ENCODE results near the gene EEPD1.

DNA sequence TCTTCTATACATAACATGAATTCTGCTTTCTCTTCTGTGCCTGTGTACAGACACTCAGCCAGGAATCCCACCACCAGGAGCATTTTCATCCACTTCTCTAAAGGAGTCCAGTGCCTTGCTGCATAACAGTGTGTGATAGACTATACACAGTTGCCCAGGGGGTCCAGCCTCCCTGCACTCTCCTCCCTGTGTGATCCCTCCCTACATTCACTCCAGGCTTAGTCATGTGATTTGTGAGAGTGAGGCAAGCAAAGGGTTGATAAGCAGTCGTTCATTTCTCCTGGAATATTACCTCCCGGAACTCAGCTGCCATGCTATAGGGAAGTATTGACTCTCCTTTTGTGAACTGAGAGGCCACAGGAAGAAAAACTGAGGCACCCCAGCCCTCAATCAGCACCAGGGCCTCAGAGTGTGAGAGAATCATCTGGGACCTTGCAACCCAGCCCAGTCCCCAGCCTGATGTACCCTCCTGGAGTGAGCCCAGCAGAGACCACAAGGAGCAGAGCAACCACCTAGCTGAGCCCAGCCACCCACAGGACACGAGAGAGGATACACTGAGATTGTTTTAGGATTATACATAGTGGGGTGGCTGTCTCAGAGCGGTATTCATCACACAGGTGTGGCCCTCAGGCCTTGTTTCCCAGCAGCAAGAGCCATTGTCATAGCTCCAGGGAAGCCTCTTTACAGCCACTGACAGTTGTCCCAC, 45.0 kb upstream of the EEPD1 start:
- TF ChIP-seq, protein P1, sequence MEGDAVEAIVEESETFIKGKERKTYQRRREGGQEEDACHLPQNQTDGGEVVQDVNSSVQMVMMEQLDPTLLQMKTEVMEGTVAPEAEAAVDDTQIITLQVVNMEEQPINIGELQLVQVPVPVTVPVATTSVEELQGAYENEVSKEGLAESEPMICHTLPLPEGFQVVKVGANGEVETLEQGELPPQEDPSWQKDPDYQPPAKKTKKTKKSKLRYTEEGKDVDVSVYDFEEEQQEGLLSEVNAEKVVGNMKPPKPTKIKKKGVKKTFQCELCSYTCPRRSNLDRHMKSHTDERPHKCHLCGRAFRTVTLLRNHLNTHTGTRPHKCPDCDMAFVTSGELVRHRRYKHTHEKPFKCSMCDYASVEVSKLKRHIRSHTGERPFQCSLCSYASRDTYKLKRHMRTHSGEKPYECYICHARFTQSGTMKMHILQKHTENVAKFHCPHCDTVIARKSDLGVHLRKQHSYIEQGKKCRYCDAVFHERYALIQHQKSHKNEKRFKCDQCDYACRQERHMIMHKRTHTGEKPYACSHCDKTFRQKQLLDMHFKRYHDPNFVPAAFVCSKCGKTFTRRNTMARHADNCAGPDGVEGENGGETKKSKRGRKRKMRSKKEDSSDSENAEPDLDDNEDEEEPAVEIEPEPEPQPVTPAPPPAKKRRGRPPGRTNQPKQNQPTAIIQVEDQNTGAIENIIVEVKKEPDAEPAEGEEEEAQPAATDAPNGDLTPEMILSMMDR (IDR thresholded peaks at IDR 0.05): no peak
- no peak for TF ChIP-seq POLR2A (IDR thresholded peaks at IDR 0.05)
